Type B pancreatic cell (in vitro differentiated cells): Measurements from ENCODE around the gene PKNOX1. TPM values are rescaled to one million over a fixed set of nuclear protein-coding genes. Genes with fewer than 3 reads are reported as not detected.
A peak's percentile ranks its signal among the peaks of the same experiment; 100 is the strongest.

ENCODE experiments used
- DNase-seq: peaks from one replicate; pipeline ENCODE4 v3.0.0; 2021; ENCODE audit warnings: mixed read lengths; ENCODE audit not compliant: unreplicated experiment; ENCODE audit errors: extremely low spot score
- H3K27ac Mint-ChIP-seq: 2 replicates; pipeline ENCODE4 v1.8.0; 2021; ENCODE audit warnings: mild to moderate bottlenecking, mixed read lengths
- H3K27me3 Mint-ChIP-seq: 2 replicates; pipeline ENCODE4 v1.8.0; 2021; ENCODE audit warnings: mixed read lengths
- H3K36me3 Mint-ChIP-seq: 2 replicates; pipeline ENCODE4 v1.8.0; 2021; ENCODE audit warnings: mixed read lengths
- H3K4me1 Mint-ChIP-seq: one replicate; pipeline ENCODE4 v1.8.0; 2021; ENCODE audit warnings: mixed read lengths; ENCODE audit not compliant: unreplicated experiment
- H3K4me3 Mint-ChIP-seq: 2 replicates; pipeline ENCODE4 v1.8.0; 2021; ENCODE audit warnings: mild to moderate bottlenecking, mixed read lengths
- H3K9me3 Mint-ChIP-seq: 2 replicates; pipeline ENCODE4 v1.8.0; 2021; ENCODE audit warnings: mixed read lengths
- total RNA-seq: library from RNA; stranded (reverse); gene quantifications from 2 replicates; pipeline ENCODE4 v1.2.1, GENCODE V29; 2021; ENCODE audit warnings: low replicate concordance
- TF ChIP-seq, protein P1 (sequence below): fragments of 200-600 bp; sonication (generic); conservative IDR thresholded peaks from 2 replicates; pipeline ENCODE4 v1.5.0; 2021; ENCODE audit warnings: antibody characterized with exemption, mild to moderate bottlenecking

The PKNOX1 gene
- total RNA-seq, 1 donor from 2014 or later: 25.4 TPM

DNA sequence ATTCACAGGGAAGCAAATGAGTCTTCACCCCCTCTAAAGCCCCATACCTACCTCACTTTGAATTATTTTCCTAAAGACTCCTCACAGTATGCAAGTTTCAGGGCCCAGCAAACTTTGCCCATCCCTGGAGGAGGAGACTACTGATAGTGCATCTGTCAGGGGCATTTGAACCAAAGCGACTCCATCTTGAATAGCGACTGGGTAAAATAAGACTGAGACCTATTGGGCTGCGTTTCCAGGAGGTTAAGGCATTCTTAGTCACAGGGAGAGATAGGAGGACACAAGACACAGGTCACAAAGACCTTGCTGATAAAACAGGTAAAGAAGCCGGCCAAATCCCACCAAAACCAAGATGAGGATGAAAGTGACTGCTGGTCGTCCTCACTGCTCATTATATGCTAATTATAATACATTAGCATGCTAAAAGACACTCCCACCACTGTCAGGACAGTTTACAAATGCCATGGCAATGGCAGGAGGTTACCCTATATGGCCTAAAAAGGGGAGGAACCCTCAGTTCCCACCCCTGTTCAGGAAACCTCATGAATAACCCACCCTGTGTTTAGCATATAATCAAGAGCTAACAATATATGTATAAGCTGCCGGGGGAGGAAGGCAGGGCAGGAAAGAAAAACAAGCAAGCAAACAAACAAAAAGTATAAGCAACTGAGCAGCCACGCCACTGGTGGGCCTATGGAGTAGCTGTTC, 3.3 kb upstream of the PKNOX1 start:
- Mint-ChIP-seq H3K9me3 (no peaks in the 10 kb centered on the region), H3K4me1 (peaks cover 8% of the 10 kb centered on the region), H3K27ac (no peak overlapping the region), H3K4me3 (peak overlapping the region; percentile 16), H3K36me3 (no peaks in the 10 kb centered on the region), H3K27me3 (no peaks in the 10 kb centered on the region)
- TF ChIP-seq, protein P1, sequence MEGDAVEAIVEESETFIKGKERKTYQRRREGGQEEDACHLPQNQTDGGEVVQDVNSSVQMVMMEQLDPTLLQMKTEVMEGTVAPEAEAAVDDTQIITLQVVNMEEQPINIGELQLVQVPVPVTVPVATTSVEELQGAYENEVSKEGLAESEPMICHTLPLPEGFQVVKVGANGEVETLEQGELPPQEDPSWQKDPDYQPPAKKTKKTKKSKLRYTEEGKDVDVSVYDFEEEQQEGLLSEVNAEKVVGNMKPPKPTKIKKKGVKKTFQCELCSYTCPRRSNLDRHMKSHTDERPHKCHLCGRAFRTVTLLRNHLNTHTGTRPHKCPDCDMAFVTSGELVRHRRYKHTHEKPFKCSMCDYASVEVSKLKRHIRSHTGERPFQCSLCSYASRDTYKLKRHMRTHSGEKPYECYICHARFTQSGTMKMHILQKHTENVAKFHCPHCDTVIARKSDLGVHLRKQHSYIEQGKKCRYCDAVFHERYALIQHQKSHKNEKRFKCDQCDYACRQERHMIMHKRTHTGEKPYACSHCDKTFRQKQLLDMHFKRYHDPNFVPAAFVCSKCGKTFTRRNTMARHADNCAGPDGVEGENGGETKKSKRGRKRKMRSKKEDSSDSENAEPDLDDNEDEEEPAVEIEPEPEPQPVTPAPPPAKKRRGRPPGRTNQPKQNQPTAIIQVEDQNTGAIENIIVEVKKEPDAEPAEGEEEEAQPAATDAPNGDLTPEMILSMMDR: no peak
- DNase-seq: no peak

DNA sequence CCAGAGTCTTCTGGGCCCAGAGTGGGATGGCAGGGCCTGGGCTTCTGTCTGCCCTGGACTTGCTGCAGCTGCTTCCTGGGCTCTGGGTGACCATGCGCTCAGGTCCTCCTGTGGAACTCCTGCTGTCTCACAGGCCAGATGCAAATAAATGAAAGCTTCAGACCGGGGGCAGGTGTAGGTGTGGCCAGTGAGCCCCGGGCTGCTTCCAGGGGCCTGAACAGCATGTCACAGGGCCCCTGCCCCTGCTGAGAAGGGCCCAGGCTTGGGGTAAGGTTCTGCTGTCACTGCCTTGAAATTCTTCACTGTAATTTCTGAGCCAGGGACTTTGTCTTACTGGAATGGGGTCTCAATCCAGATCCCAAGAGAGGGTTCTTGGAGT, 2.5 kb upstream of the PKNOX1 start:
- TF ChIP-seq, protein P1: no peak
- peaks cover 14% of the 10 kb centered on the region for H3K4me1 Mint-ChIP-seq
- peaks cover 5% of the 10 kb centered on the region for H3K36me3 Mint-ChIP-seq
- H3K27me3 Mint-ChIP-seq: no peaks in the 10 kb centered on the region
- no peak overlapping the region for H3K4me3 Mint-ChIP-seq
- DNase-seq: no peak
- H3K9me3 Mint-ChIP-seq: peaks cover 4% of the 10 kb centered on the region
- H3K27ac Mint-ChIP-seq: peak overlapping the region; percentile 70

DNA sequence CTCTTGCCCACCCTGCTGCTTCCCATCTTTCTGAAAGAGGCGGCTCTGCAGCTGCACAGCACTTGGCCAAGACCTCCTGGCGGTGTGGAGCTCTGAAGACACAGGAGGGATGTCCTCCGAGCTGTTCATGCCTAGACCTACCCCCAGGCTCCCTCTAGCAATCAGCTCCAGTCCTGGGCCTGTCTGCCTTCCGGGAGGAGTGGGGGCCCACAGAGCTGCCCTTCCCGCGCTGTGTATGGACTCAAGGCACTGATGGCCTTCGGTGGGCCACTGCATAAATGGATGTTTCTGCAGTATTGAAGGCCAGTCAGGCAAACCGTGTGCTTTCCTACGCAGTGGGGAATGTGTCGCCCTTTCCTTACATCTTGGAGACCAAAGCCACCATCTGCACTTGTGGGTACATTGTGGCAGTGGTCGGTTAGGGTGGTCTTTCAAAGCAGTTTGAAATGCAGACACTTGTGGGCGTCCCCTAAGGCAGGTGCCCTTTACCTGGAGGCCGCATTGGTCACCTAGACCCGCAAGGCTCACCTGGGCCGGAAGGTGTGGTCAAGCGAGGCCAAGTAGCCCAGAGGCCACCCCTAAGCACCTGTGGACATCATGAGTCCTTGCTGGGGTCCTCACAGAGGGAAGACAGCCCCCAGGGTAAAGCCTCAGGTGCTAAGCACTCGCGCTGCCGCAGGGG, 912 bp upstream of the PKNOX1 start:
- peaks cover 10% of the 10 kb centered on the region for H3K36me3 Mint-ChIP-seq
- DNase-seq: no peak
- peak overlapping the region; percentile 84 for H3K4me3 Mint-ChIP-seq
- no peaks in the 10 kb centered on the region for H3K27me3 Mint-ChIP-seq
- H3K9me3 Mint-ChIP-seq: peaks cover 8% of the 10 kb centered on the region
- peaks cover 14% of the 10 kb centered on the region for H3K4me1 Mint-ChIP-seq
- H3K27ac Mint-ChIP-seq: peak overlapping the region; percentile 92
- TF ChIP-seq, protein P1: no peak

DNA sequence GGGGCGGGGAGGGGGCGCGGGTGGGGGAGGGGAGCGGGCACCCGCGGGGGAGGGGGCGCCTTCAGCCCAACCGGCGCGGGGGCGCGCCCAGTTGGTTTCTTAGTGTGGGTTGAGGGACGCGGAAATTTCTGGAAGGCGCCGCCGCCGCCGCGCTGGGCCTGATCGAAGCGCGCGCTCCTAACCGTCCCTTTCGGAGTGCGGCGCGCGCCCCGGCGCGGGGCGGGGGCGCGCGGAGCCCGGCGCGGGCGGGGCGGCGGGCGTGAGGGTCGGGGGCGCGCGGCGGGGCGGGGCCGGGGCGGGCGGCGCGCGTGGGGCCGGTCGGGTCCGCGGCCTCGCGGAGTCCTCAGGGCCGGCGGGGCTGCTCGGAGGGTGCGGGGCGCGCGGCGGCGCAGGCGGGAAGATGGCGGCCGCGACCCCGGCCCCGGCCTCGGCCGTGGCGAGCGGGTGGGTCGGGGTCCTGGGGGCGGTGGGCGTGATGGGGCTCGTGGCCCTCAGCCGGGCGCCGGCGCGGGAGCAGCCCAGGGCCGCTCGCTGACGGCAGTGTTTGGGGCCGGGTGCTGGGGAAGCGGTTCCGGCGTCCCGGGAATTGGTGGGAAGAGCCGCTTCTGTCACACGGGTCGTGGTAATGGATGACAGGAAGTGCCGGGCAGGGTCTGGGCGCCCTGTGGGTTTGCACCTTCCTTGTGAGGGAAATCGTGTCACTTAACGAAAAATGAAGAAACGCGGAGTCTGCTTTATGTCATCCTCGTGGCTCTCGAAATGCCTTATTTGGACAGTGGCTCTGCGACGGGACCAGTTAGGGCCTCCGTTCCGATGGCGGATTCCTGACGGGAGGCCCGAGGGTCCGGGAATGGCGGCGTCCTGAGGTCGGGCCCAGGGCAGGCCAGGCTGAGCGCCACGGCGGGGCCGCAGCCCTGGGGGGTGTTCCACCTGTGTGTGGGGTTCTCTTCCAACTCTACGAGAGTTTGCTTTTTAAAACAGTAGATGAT, 764 bp downstream of the PKNOX1 start:
- DNase-seq: peak; percentile 76
- Mint-ChIP-seq H3K27me3 (no peaks in the 10 kb centered on the region), H3K4me3 (peak overlapping the region; percentile 90), H3K4me1 (peaks cover 13% of the 10 kb centered on the region), H3K36me3 (peaks cover 19% of the 10 kb centered on the region), H3K27ac (peak overlapping the region; percentile 94), H3K9me3 (peaks cover 8% of the 10 kb centered on the region)
- TF ChIP-seq, protein P1: no peak

DNA sequence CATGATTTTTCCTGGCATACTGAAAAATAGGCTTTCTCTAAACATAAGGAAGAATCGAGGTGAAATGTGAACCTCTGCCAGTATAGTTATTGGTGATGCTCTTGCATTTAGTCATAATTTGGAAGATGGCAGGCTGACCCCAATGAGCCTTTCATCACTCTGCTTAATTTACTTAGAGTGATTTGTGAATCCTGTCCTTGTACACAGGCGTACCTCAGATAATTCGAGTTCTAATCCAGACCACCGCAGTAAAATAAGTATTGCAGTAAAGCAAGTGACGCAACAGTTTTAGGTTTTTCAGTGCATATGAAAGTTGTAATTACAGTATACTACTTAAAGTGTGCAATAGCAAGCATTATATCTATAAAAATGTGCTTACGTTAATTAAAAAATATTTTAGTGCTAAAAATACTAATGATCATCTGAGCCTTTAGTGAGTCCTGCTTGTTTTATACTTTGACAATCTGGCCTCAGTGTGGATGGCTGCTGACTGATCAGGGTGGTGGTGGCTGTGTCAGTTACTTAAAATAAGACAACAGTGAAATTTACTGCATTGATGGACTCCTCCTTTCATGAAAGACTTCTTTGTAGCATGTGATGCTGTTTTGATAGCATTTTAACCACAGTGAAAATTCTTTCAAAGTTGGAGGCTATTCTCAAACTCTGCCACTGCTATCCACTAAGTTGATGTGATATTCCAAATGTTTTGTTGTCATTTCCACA, 1.7 kb downstream of the PKNOX1 start:
- TF ChIP-seq, protein P1: no peak
- DNase-seq: no peak
- peaks cover 17% of the 10 kb centered on the region for H3K4me1 Mint-ChIP-seq
- H3K9me3 Mint-ChIP-seq: peaks cover 8% of the 10 kb centered on the region
- H3K4me3 Mint-ChIP-seq: peak overlapping the region; percentile 90
- H3K27me3 Mint-ChIP-seq: no peaks in the 10 kb centered on the region
- peaks cover 24% of the 10 kb centered on the region for H3K36me3 Mint-ChIP-seq
- H3K27ac Mint-ChIP-seq: peak overlapping the region; percentile 94
